ENCODE results near the gene IL27RA. TPM values are rescaled to one million over a fixed set of nuclear protein-coding genes. Genes with fewer than 3 reads are reported as not detected.
A peak's percentile ranks its signal among the peaks of the same experiment; 100 is the strongest.

Gene IL27RA
- total RNA-seq, 2 experiments from 2014 or later = 5.2 to 9.0 TPM

GRCh38 chr19:13986348-13986904 lies 45.1 kb upstream of the IL27RA start:
- intact Hi-C loops (cut with micrococcal nuclease; ENCODE audit: unreplicated experiment) = loop anchor here (1.0 kb wide), 2 partner anchors 19 to 46 kb away; no protein-coding TSS in a partner anchor
- H3K9me3 ChIP-seq (ENCODE audit: low read length) = no peaks in the 10 kb centered on the region

GRCh38 chr19:13987101-13987890 lies 44.3 kb upstream of the IL27RA start:
- H3K9me3 ChIP-seq (ENCODE audit: low read length) = no peaks in the 10 kb centered on the region
- CTCF ChIA-PET (ENCODE audit: unreplicated experiment) = interaction anchor here (0.5 to 0.6 kb wide), 2 partner anchors 29 to 375 kb away, joined by 3 to 4 read pairs; no protein-coding TSS in a partner anchor
- peak overlapping the region; percentile 98 for H3K4me2 ChIP-seq (ENCODE audit: low read length)
- no peaks in the 10 kb centered on the region for H3K79me2 ChIP-seq (ENCODE audit: insufficient read depth, low read depth, low read length)
- H4K20me1 ChIP-seq (ENCODE audit: insufficient read depth, low read length) = no peaks in the 10 kb centered on the region
- intact Hi-C loops (cut with micrococcal nuclease; ENCODE audit: unreplicated experiment) = no loop called here
- peak overlapping the region; percentile 67 for H3K4me3 ChIP-seq (ENCODE audit: low read depth, low read length, poor library complexity, severe bottlenecking)
- POLR2A ChIA-PET = interaction anchor here (0.5 to 6.1 kb wide), 7 partner anchors 8 to 383 kb away, joined by 4 to 39 read pairs (median 5); partner anchors contain the start of genes ASF1B, DCAF15 and RFX1
- H3K9me2 ChIP-seq (ENCODE audit: insufficient read depth, low read length) = no peaks in the 10 kb centered on the region
- BruUV-seq (replicated peaks) = no TSS peak
- peaks cover 69% of the 10 kb centered on the region for H3K4me1 ChIP-seq (ENCODE audit: insufficient read depth, low read length, poor library complexity, severe bottlenecking)
- H3K27ac ChIP-seq (ENCODE audit: low read depth, low read length, poor library complexity, severe bottlenecking) = peak overlapping the region; percentile 99
- TF ChIP-seq CTCF (conservative IDR thresholded peaks at IDR 0.05; ENCODE audit: low read length) = no peak
- no peak for TF ChIP-seq EZH2phosphoT487 (IDR thresholded peaks at IDR 0.05; ENCODE audit: borderline replicate concordance, low read depth, low read length)
- H2AFZ ChIP-seq (ENCODE audit: low read length) = no peak overlapping the region; the same call in 1 of the 2 replicates
- H3K36me3 ChIP-seq (ENCODE audit: insufficient read depth, low read length) = peaks cover 36% of the 10 kb centered on the region
- DNase-seq (ENCODE audit: low spot score) = no peak

More at GRCh38 chr19:13986348-13986904, 45.1 kb upstream of the IL27RA start:
- peak; percentile 98 for DNase-seq (ENCODE audit: low spot score)
- H3K9me2 ChIP-seq (ENCODE audit: insufficient read depth, low read length) = no peaks in the 10 kb centered on the region
- peak overlapping the region; percentile 67 for H3K4me3 ChIP-seq (ENCODE audit: low read depth, low read length, poor library complexity, severe bottlenecking)
- H3K4me2 ChIP-seq (ENCODE audit: low read length) = peak overlapping the region; percentile 98
- peaks cover 78% of the 10 kb centered on the region for H3K4me1 ChIP-seq (ENCODE audit: insufficient read depth, low read length, poor library complexity, severe bottlenecking)
- H3K27ac ChIP-seq (ENCODE audit: low read depth, low read length, poor library complexity, severe bottlenecking) = peak overlapping the region; percentile 99
- H2AFZ ChIP-seq (ENCODE audit: low read length) = no peak overlapping the region
- no TSS peak for BruUV-seq (replicated peaks)
- CTCF ChIA-PET (ENCODE audit: unreplicated experiment) = no interaction called here
- no peaks in the 10 kb centered on the region for H4K20me1 ChIP-seq (ENCODE audit: insufficient read depth, low read length)
- POLR2A ChIA-PET = interaction anchor here (0.5 to 6.1 kb wide), 7 partner anchors 9 to 384 kb away, joined by 3 to 39 read pairs (median 4); partner anchors contain the start of genes ASF1B, DCAF15 and RFX1
- peaks cover 35% of the 10 kb centered on the region for H3K36me3 ChIP-seq (ENCODE audit: insufficient read depth, low read length)
- TF ChIP-seq CTCF (conservative IDR thresholded peaks at IDR 0.05; ENCODE audit: low read length) (no peak), EZH2phosphoT487 (IDR thresholded peaks at IDR 0.05; ENCODE audit: borderline replicate concordance, low read depth, low read length) (no peak)
- no peaks in the 10 kb centered on the region for H3K79me2 ChIP-seq (ENCODE audit: insufficient read depth, low read depth, low read length)

Measured in OCI-LY7 (cell line).